GM23248 (cell line): ENCODE measurements around the gene BCAS1. TPM values are rescaled to one million over a fixed set of nuclear protein-coding genes. Genes with fewer than 3 reads are reported as not detected.

Source experiments
- DNase-seq: peaks from one replicate; pipeline ENCODE4 v3.0.0-alpha.2; 2015
- H2AFZ ChIP-seq: fragments of 200-600 bp; sonication (generic); 2 replicates; pipeline ENCODE4 v1.6.1; 2016; ENCODE audit warnings: antibody characterized with exemption
- H3F3A ChIP-seq: fragments of 200-600 bp; sonication (generic); 2 replicates; pipeline ENCODE4 v1.6.1; 2016; ENCODE audit warnings: mild to moderate bottlenecking, antibody characterized with exemption, mixed run types; ENCODE audit not compliant: insufficient read depth
- H3K27ac ChIP-seq: fragments of 200-600 bp; sonication (generic); 2 replicates; pipeline ENCODE4 v1.5.1; 2016; ENCODE audit warnings: mild to moderate bottlenecking
- H3K27me3 ChIP-seq: fragments of 200-600 bp; sonication (generic); replicated peaks from 2 replicates; pipeline ENCODE4 v1.6.1; 2016; ENCODE audit warnings: mild to moderate bottlenecking; ENCODE audit not compliant: insufficient read depth
- H3K36me3 ChIP-seq: fragments of 200-600 bp; sonication (generic); 2 replicates; pipeline ENCODE4 v1.6.1; 2016; ENCODE audit warnings: low read depth, mild to moderate bottlenecking
- H3K4me1 ChIP-seq: fragments of 200-600 bp; sonication (generic); 2 replicates; pipeline ENCODE4 v1.6.1; 2016; ENCODE audit warnings: mild to moderate bottlenecking; ENCODE audit not compliant: insufficient read depth
- H3K4me2 ChIP-seq: fragments of 200-600 bp; sonication (generic); one replicate; pipeline ENCODE4 v1.6.1; 2016; ENCODE audit warnings: mild to moderate bottlenecking; ENCODE audit not compliant: unreplicated experiment
- H3K4me3 ChIP-seq: fragments of 200-600 bp; sonication (generic); 2 replicates; pipeline ENCODE4 v1.5.1; 2016; ENCODE audit warnings: mild to moderate bottlenecking
- H3K79me2 ChIP-seq: fragments of 200-600 bp; sonication (generic); 2 replicates; pipeline ENCODE4 v1.6.1; 2016; ENCODE audit warnings: mild to moderate bottlenecking; ENCODE audit not compliant: insufficient read depth
- H3K9ac ChIP-seq: fragments of 200-600 bp; sonication (generic); 2 replicates; pipeline ENCODE4 v1.6.1; 2016; ENCODE audit warnings: mild to moderate bottlenecking
- H3K9me2 ChIP-seq: fragments of 200-600 bp; sonication (generic); 2 replicates; pipeline ENCODE4 v1.6.1; 2016; ENCODE audit warnings: mixed run types, mild to moderate bottlenecking, moderate library complexity; ENCODE audit not compliant: insufficient read depth
- H3K9me3 ChIP-seq: fragments of 200-600 bp; sonication (generic); one replicate; pipeline ENCODE4 v1.6.1; 2017; ENCODE audit warnings: low read depth
- H4K20me1 ChIP-seq: fragments of 200-600 bp; sonication (generic); 2 replicates; pipeline ENCODE4 v1.6.0; 2016; ENCODE audit not compliant: insufficient read depth
- EZH2 ChIP-seq: fragments of 200-600 bp; sonication (generic); IDR thresholded peaks from 2 replicates; pipeline ENCODE4 v1.6.1; 2018; ENCODE audit warnings: antibody characterized with exemption, mild to moderate bottlenecking; ENCODE audit not compliant: insufficient read depth, poor library complexity, severe bottlenecking
- EZH2phosphoT487 ChIP-seq: fragments of 200-600 bp; sonication (generic); IDR thresholded peaks from 2 replicates; pipeline ENCODE4 v1.6.1; 2018; ENCODE audit warnings: antibody characterized with exemption, moderate library complexity, mild to moderate bottlenecking, low read depth; ENCODE audit not compliant: insufficient read depth
- WGBS, 2 experiments: methylation state at CpG; one replicate each; pipeline ENCODE4 v1.1.6; 2015 to 2017; ENCODE audit warnings: low lambda C conversion rate in 2 of 2, low coverage in 1 of 2; ENCODE audit errors: missing lambda C conversion rate in 2 of 2; 5-methylcytosine and 5-hydroxymethylcytosine counted together
- in situ Hi-C: fragments of 300-500 bp; cut with MboI; formaldehyde crosslinking; loops from 2 replicates; pipeline ENCODE4 v1.15.0; 2020
- polyA plus RNA-seq: library from polyadenylated mRNA; unstranded; fragments of >200 nt; fragmentation: Nextera tagmentation; extraction: Ambion mirVana; gene quantifications from 2 replicates; pipeline ENCODE4 v1.2.1, GENCODE V29; 2016
- total RNA-seq: library from RNA; depleted of rRNA; stranded (reverse); fragments of >200 nt; shearing (Covaris generic); gene quantifications from 2 replicates; pipeline ENCODE4 v1.2.3, GENCODE V29; 2014

BCAS1 gene
- total and polyA plus RNA-seq, 2 experiments from 2014 or later, result 0.41 TPM; not detected in 1

GRCh38 chr20:54023406-54023805, 47.0 kb downstream of the BCAS1 start:
- no peaks in the 10 kb centered on the region for H3K27me3 ChIP-seq
- no peak overlapping the region for H2AFZ ChIP-seq
- no peak overlapping the region for H3K27ac ChIP-seq
- H3F3A ChIP-seq, result peaks cover 11% of the 10 kb centered on the region
- DNase-seq, result no peak
- 99% methylated on average over 3 of the region's 3 CpGs for WGBS, 2 experiments
- H3K9me2 ChIP-seq, result no peaks in the 10 kb centered on the region
- in situ Hi-C loops, result no loop called here
- H3K79me2 ChIP-seq, result no peaks in the 10 kb centered on the region
- no peak overlapping the region for H3K4me2 ChIP-seq
- TF ChIP-seq EZH2phosphoT487 (no peak), EZH2 (no peak)
- no peaks in the 10 kb centered on the region for H3K36me3 ChIP-seq
- no peak overlapping the region for H3K9ac ChIP-seq
- no peak overlapping the region for H3K4me3 ChIP-seq
- H3K4me1 ChIP-seq, result peaks cover 21% of the 10 kb centered on the region
- H4K20me1 ChIP-seq, result no peaks in the 10 kb centered on the region
- H3K9me3 ChIP-seq, result no peaks in the 10 kb centered on the region

DNA sequence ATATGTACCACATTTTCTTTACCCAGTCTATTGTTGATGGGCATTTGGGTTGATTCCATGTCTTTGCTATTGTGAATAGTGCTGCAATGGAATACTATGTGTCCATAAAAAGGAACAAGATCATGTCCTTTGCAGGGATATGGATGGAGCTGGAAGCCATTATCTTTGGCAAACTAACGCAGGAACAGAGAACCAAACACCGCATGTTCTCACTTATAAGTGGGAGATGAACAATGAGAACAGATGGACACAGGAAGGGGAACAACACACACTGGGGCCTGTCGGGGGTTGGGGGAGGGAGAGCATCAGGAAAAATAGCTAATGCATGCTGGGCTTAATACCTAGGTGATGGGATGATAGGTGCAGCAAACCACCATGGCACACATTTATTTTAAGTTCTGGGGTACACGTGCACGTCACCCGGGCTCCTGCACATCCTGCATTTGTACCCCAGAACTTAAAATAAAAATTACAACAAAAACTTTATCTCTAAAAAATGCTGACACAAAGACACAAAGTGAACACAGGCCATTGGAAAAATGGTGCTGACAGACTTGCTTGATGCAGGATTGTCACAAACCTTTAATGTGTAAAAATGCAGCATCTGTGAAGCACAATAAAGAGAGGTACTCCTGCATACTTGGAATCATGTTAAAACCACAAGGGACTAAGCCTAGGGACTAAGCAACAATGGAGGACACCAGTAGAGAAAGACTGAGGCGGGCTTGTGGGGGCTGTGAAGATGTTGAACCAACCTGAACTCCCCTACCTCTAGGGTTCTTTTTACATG, 48.8 kb downstream of the BCAS1 start:
- Histone ChIP-seq H4K20me1 (no peaks in the 10 kb centered on the region), H3K9ac (no peak overlapping the region), H3K4me1 (peaks cover 21% of the 10 kb centered on the region), H3F3A (peaks cover 11% of the 10 kb centered on the region), H3K9me2 (no peaks in the 10 kb centered on the region), H3K4me3 (no peak overlapping the region), H3K36me3 (no peaks in the 10 kb centered on the region), H3K27ac (no peak overlapping the region), H3K9me3 (no peaks in the 10 kb centered on the region), H3K79me2 (no peaks in the 10 kb centered on the region), H3K4me2 (no peak overlapping the region), H3K27me3 (no peaks in the 10 kb centered on the region), H2AFZ (no peak overlapping the region)
- 80 to 82% methylated on average over 7 of the region's 7 CpGs for WGBS, 2 experiments
- TF ChIP-seq EZH2phosphoT487 (no peak), EZH2 (no peak)
- in situ Hi-C loops, result no loop called here
- DNase-seq, result no peak

GRCh38 chr20:54020868-54021267, 49.5 kb downstream of the BCAS1 start:
- H3K4me2 ChIP-seq, result no peak overlapping the region
- H3K36me3 ChIP-seq, result no peaks in the 10 kb centered on the region
- no peak overlapping the region for H3K9ac ChIP-seq
- H3K79me2 ChIP-seq, result no peaks in the 10 kb centered on the region
- H3K9me3 ChIP-seq, result no peaks in the 10 kb centered on the region
- TF ChIP-seq EZH2, result no peak
- no peak for TF ChIP-seq EZH2phosphoT487
- peaks cover 6% of the 10 kb centered on the region for H3F3A ChIP-seq
- H3K4me3 ChIP-seq, result no peak overlapping the region
- no peak for DNase-seq
- in situ Hi-C loops, result no loop called here
- peaks cover 14% of the 10 kb centered on the region for H3K4me1 ChIP-seq
- no peak overlapping the region for H2AFZ ChIP-seq
- no peaks in the 10 kb centered on the region for H3K9me2 ChIP-seq
- no peaks in the 10 kb centered on the region for H4K20me1 ChIP-seq
- no peaks in the 10 kb centered on the region for H3K27me3 ChIP-seq
- 91 to 97% methylated on average over 3 of the region's 3 CpGs for WGBS, 2 experiments
- no peak overlapping the region for H3K27ac ChIP-seq

DNA sequence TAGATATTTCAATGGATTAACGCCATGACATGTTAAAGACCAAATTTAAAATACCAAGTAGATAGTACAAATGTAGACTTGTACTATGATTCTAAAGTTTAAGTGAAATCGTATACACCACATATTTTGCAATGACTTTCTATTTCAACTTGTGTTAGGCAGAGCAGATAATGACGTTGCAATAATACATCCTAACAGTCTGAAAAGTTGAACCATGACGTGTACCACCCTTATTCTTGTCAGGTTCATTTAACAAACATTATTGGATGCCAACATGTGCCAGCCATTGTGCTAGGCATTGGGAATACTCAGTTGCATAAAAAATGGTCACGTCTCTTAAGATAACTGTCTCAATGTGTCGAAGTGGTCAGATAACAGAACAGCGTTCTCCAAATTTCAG, 50.0 kb downstream of the BCAS1 start:
- H3K9ac ChIP-seq, result no peak overlapping the region
- TF ChIP-seq EZH2, result no peak
- no peak for TF ChIP-seq EZH2phosphoT487
- DNase-seq, result no peak
- H3K4me3 ChIP-seq, result no peak overlapping the region
- no peak overlapping the region for H2AFZ ChIP-seq
- no peaks in the 10 kb centered on the region for H4K20me1 ChIP-seq
- H3K4me1 ChIP-seq, result peaks cover 9% of the 10 kb centered on the region
- in situ Hi-C loops, result no loop called here
- H3K27me3 ChIP-seq, result no peaks in the 10 kb centered on the region
- H3K9me2 ChIP-seq, result no peaks in the 10 kb centered on the region
- peaks cover 5% of the 10 kb centered on the region for H3F3A ChIP-seq
- H3K36me3 ChIP-seq, result no peaks in the 10 kb centered on the region
- WGBS, 2 experiments, result 86 to 93% methylated on average over 7 of the region's 7 CpGs
- no peaks in the 10 kb centered on the region for H3K9me3 ChIP-seq
- H3K27ac ChIP-seq, result no peak overlapping the region
- H3K4me2 ChIP-seq, result no peak overlapping the region
- H3K79me2 ChIP-seq, result no peaks in the 10 kb centered on the region
